Parathyroid adenoma (tissue), 2 donors: Measurements from ENCODE around the gene WWOX.

Experiments used
- H2AFZ ChIP-seq: fragments of 300-600 bp; sonication (generic); one replicate; pipeline ENCODE4 v1.7.0; 2017; ENCODE audit warnings: antibody characterized with exemption, mild to moderate bottlenecking
- H3K27ac ChIP-seq: fragments of 300-600 bp; sonication (generic); one replicate; pipeline ENCODE4 v1.7.0; 2017
- H3K27me3 ChIP-seq: fragments of 300-600 bp; sonication (generic); one replicate; pipeline ENCODE4 v1.7.0; 2017; ENCODE audit warnings: low read length; ENCODE audit not compliant: control insufficient read depth, insufficient read depth
- H3K36me3 ChIP-seq: fragments of 300-600 bp; sonication (generic); one replicate; pipeline ENCODE4 v1.7.0; 2017; ENCODE audit warnings: low read length; ENCODE audit not compliant: control insufficient read depth, insufficient read depth
- H3K4me1 ChIP-seq: fragments of 300-600 bp; sonication (generic); one replicate; pipeline ENCODE4 v1.7.0; 2017; ENCODE audit warnings: control low read depth
- H3K4me2 ChIP-seq: fragments of 300-600 bp; sonication (generic); one replicate; pipeline ENCODE4 v1.7.0; 2017; ENCODE audit warnings: low read length
- H3K4me3 ChIP-seq: fragments of 300-600 bp; sonication (generic); one replicate; pipeline ENCODE4 v1.7.0; 2017; ENCODE audit warnings: low read depth, low read length
- H3K79me2 ChIP-seq: fragments of 300-600 bp; sonication (generic); one replicate; pipeline ENCODE4 v1.7.0; 2017; ENCODE audit warnings: control low read depth
- H3K9ac ChIP-seq: fragments of 300-600 bp; sonication (generic); one replicate; pipeline ENCODE4 v1.7.0; 2017; ENCODE audit warnings: mild to moderate bottlenecking
- H3K9me3 ChIP-seq: fragments of 300-600 bp; sonication (generic); one replicate; pipeline ENCODE4 v1.7.0; 2017; ENCODE audit warnings: low read length; ENCODE audit not compliant: control insufficient read depth
- CTCF ChIP-seq: fragments of 300-600 bp; sonication (generic); IDR thresholded peaks from one replicate; pipeline ENCODE4 v1.7.0; 2017; ENCODE audit warnings: antibody characterized with exemption, mild to moderate bottlenecking
- donor health status: primary hyperparathyroidism.

Gene WWOX

DNA sequence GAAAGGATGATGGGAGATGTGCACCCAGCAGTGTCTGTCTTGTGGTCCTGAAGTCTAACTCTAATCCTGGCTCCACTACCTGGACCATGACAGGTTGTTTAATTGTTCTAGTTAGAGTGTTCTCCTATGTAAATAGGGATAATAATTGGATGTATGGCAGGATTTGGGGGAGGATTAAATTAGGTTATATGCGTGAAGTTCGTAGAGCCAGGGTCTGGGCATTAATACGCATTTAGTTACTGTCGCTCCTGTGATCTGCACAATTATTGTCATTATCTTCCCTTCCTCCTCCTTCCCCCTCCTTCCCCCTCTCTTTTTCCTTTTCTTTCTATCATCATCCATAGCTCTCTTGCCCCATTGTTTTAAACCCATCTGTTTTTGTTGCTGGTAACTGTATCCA is 210.3 kb downstream of the WWOX start:
- Histone ChIP-seq H3K36me3 (no peaks in the 10 kb centered on the region), H3K9me3 (no peaks in the 10 kb centered on the region), H3K27ac (no peak overlapping the region), H2AFZ (no peak overlapping the region), H3K9ac (no peak overlapping the region), H3K79me2 (no peaks in the 10 kb centered on the region), H3K4me2 (no peak overlapping the region), H3K27me3 (no peaks in the 10 kb centered on the region), H3K4me3 (no peak overlapping the region), H3K4me1 (no peaks in the 10 kb centered on the region)
- TF ChIP-seq CTCF, result no peak

DNA sequence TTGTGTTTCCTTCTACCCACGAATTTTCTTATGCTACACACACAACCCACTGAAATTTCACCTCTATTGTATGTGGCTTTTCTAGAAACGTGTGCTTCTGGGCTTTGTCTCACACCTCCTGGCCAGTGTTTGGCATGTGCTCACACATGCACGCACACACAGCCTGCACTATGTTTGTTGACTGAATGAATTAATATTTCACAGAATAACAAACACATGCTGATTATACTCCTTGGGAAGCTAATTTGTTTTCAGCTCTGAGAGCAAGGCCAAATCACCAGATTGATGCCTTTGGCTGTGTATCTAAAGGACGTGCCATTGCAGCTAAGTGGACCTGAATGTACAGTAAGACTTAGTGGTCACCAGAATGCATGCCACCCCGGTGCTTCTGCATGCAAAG is 210.7 kb downstream of the WWOX start:
- H3K9ac ChIP-seq, result no peak overlapping the region
- H3K27me3 ChIP-seq, result no peaks in the 10 kb centered on the region
- no peak overlapping the region for H3K27ac ChIP-seq
- no peak overlapping the region for H3K4me3 ChIP-seq
- H3K79me2 ChIP-seq, result no peaks in the 10 kb centered on the region
- H2AFZ ChIP-seq, result no peak overlapping the region
- no peaks in the 10 kb centered on the region for H3K36me3 ChIP-seq
- H3K9me3 ChIP-seq, result no peaks in the 10 kb centered on the region
- H3K4me2 ChIP-seq, result no peak overlapping the region
- no peak for TF ChIP-seq CTCF
- no peaks in the 10 kb centered on the region for H3K4me1 ChIP-seq

- no peaks in the 10 kb centered on the region for H3K9me3 ChIP-seq
- no peak overlapping the region for H3K9ac ChIP-seq
- no peaks in the 10 kb centered on the region for H3K79me2 ChIP-seq
- no peaks in the 10 kb centered on the region for H3K4me1 ChIP-seq
- TF ChIP-seq CTCF, result no peak
- H3K27me3 ChIP-seq, result no peaks in the 10 kb centered on the region
- no peak overlapping the region for H2AFZ ChIP-seq
- H3K4me2 ChIP-seq, result no peak overlapping the region
- no peak overlapping the region for H3K27ac ChIP-seq
- H3K36me3 ChIP-seq, result no peaks in the 10 kb centered on the region
- H3K4me3 ChIP-seq, result no peak overlapping the region
Observed at GRCh38 chr16:78310990-78311561, 211.6 kb downstream of the WWOX start.

DNA sequence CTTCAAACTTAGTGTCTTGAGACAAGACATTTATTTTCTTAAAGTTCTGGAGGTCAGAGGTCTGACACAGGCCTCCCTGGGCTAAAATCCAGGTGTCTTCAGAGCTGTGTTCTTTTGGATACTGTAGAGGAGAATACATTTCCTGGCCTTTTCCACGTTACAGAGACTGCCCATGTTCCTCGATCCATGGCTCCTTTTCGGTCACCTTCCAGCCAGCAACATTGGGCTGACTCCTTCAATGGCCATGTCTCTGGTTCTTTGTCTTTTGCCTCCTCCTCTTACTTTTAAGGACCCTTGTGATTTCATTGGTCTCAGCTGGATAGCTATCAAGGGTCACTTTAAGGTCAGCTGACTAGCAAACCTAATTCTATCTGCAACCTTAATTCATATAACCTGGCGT is 212.4 kb downstream of the WWOX start:
- Histone ChIP-seq H3K27ac (no peak overlapping the region), H3K79me2 (no peaks in the 10 kb centered on the region), H3K9me3 (no peaks in the 10 kb centered on the region), H3K36me3 (no peaks in the 10 kb centered on the region), H3K4me2 (no peak overlapping the region), H3K4me1 (no peaks in the 10 kb centered on the region), H3K4me3 (no peak overlapping the region), H3K9ac (no peak overlapping the region), H2AFZ (no peak overlapping the region), H3K27me3 (no peaks in the 10 kb centered on the region)
- TF ChIP-seq CTCF, result no peak

- Histone ChIP-seq H3K27ac (no peak overlapping the region), H3K4me3 (no peak overlapping the region), H3K9me3 (no peaks in the 10 kb centered on the region), H3K27me3 (no peaks in the 10 kb centered on the region), H2AFZ (no peak overlapping the region), H3K36me3 (no peaks in the 10 kb centered on the region), H3K4me2 (no peak overlapping the region), H3K9ac (no peak overlapping the region), H3K4me1 (no peaks in the 10 kb centered on the region), H3K79me2 (no peaks in the 10 kb centered on the region)
- TF ChIP-seq CTCF, result no peak
Observed at GRCh38 chr16:78317564-78318240, 218.2 kb downstream of the WWOX start.
